Neural cell (in vitro differentiated cells): ENCODE results near the gene IGF2R. TPM values are rescaled to one million over a fixed set of nuclear protein-coding genes. Genes with fewer than 3 reads are reported as not detected.

Source experiments
- H2AFZ ChIP-seq: fragments of 200-600, 300-800 bp; sonication (generic), shearing (Covaris generic); 2 replicates; pipeline ENCODE4 v1.6.0; 2014; ENCODE audit warnings: low read depth, mild to moderate bottlenecking, antibody characterized with exemption, low read length, moderate library complexity
- H3F3A ChIP-seq: fragments of 200-600 bp; shearing (Covaris generic); 2 replicates; pipeline ENCODE4 v1.6.1; 2016; ENCODE audit warnings: mild to moderate bottlenecking, moderate library complexity, mixed read lengths, antibody characterized with exemption, low read length; ENCODE audit not compliant: insufficient read depth, poor library complexity, severe bottlenecking
- H3K27ac ChIP-seq: fragments of 200-600, 300-800 bp; sonication (generic), shearing (Covaris generic); 2 replicates; pipeline ENCODE4 v1.5.1; 2014; ENCODE audit warnings: mild to moderate bottlenecking, low read length, moderate library complexity
- H3K27me3 ChIP-seq: fragments of 300-800, 200-600 bp; sonication (generic), shearing (Covaris generic); 2 replicates; pipeline ENCODE4 v1.6.0; 2014; ENCODE audit warnings: mild to moderate bottlenecking, low read depth, low read length, moderate library complexity; ENCODE audit not compliant: insufficient read depth
- H3K36me3 ChIP-seq: fragments of 300-800, 200-600 bp; sonication (generic), shearing (Covaris generic); 2 replicates; pipeline ENCODE4 v1.5.1; 2014; ENCODE audit warnings: mild to moderate bottlenecking, antibody characterized with exemption, low read length, moderate library complexity; ENCODE audit not compliant: insufficient read depth
- H3K4me2 ChIP-seq: fragments of 300-800, 200-600 bp; sonication (generic), shearing (Covaris generic); 2 replicates; pipeline ENCODE4 v1.6.0; 2014; ENCODE audit warnings: mild to moderate bottlenecking, low read length
- H3K4me3 ChIP-seq: fragments of 300-800, 200-600 bp; sonication (generic), shearing (Covaris generic); 2 replicates; pipeline ENCODE4 v1.5.1; 2014; ENCODE audit warnings: mild to moderate bottlenecking, low read length, moderate library complexity
- H3K79me2 ChIP-seq: fragments of 200-600 bp; shearing (Covaris generic); replicated peaks from 2 replicates; pipeline ENCODE4 v1.6.0; 2014; ENCODE audit warnings: mild to moderate bottlenecking, low read length, moderate library complexity; ENCODE audit not compliant: insufficient read depth
- H3K9ac ChIP-seq: fragments of 300-800, 200-600 bp; sonication (generic), shearing (Covaris generic); 2 replicates; pipeline ENCODE4 v1.6.1; 2016; ENCODE audit warnings: mild to moderate bottlenecking, low read length, mixed read lengths
- H3K9me2 ChIP-seq: fragments of 200-600 bp; shearing (Covaris generic); 2 replicates; pipeline ENCODE4 v1.6.1; 2016; ENCODE audit warnings: mild to moderate bottlenecking, low read length, mixed read lengths; ENCODE audit not compliant: insufficient read depth
- H3K9me3 ChIP-seq: fragments of 200-600, 300-800 bp; sonication (generic), shearing (Covaris generic); 2 replicates; pipeline ENCODE4 v1.6.1; 2016; ENCODE audit warnings: mild to moderate bottlenecking, mixed run types, low read length, moderate library complexity, mixed read lengths
- H4K20me1 ChIP-seq: fragments of 200-600 bp; shearing (Covaris generic); 2 replicates; pipeline ENCODE4 v1.6.1; 2016; ENCODE audit warnings: mild to moderate bottlenecking, mixed run types; ENCODE audit not compliant: insufficient read depth
- CTCF ChIP-seq: fragments of 450-650 bp; IDR thresholded peaks from 2 replicates; pipeline ENCODE4 v1.5.1; 2014; ENCODE audit warnings: antibody characterized with exemption, mild to moderate bottlenecking, moderate library complexity; ENCODE audit not compliant: poor library complexity, severe bottlenecking
- EP300 ChIP-seq: fragments of 450-650 bp; conservative IDR thresholded peaks from 2 replicates; pipeline ENCODE4 v1.6.1; 2014; ENCODE audit warnings: antibody characterized with exemption, mild to moderate bottlenecking, moderate library complexity; ENCODE audit not compliant: poor library complexity, severe bottlenecking
- EZH2 ChIP-seq: fragments of 200-600, 300-800 bp; shearing (Covaris generic), sonication (generic); IDR thresholded peaks from 2 replicates; pipeline ENCODE4 v1.6.1; 2014; ENCODE audit warnings: antibody characterized with exemption, low read length, borderline replicate concordance, mild to moderate bottlenecking; ENCODE audit not compliant: insufficient read depth, poor library complexity, severe bottlenecking
- MXI1 ChIP-seq: fragments of 450-650 bp; conservative IDR thresholded peaks from 2 replicates; pipeline ENCODE4 v1.6.1; 2014; ENCODE audit warnings: antibody characterized with exemption, mild to moderate bottlenecking; ENCODE audit not compliant: poor library complexity, severe bottlenecking
- POLR2AphosphoS5 ChIP-seq: IDR thresholded peaks from 2 replicates; pipeline ENCODE4 v1.6.1; 2012
- RAD21 ChIP-seq: fragments of 450-650 bp; conservative IDR thresholded peaks from 2 replicates; pipeline ENCODE4 v1.6.1; 2014; ENCODE audit warnings: antibody characterized with exemption, mild to moderate bottlenecking, moderate library complexity
- REST ChIP-seq: IDR thresholded peaks from 2 replicates; pipeline ENCODE4 v1.6.1; 2012; ENCODE audit warnings: borderline replicate concordance
- SMC3 ChIP-seq: fragments of 450-650 bp; conservative IDR thresholded peaks from 2 replicates; pipeline ENCODE4 v1.6.1; 2014; ENCODE audit warnings: antibody characterized with exemption, mild to moderate bottlenecking, moderate library complexity; ENCODE audit not compliant: poor library complexity
- TAF1 ChIP-seq: IDR thresholded peaks from 2 replicates; pipeline ENCODE4 v1.6.1; 2012; ENCODE audit warnings: low read depth
- polyA plus RNA-seq: library from polyadenylated mRNA; depleted of rRNA; stranded (reverse); fragments of >200 nt; gene quantifications from 2 replicates; pipeline ENCODE4 v1.2.3, GENCODE V29; 2014

IGF2R gene
- polyA plus RNA-seq, 1 donor from 2014 or later, result 15.0 TPM

GRCh38 chr6:160036790-160037206 is 67.9 kb downstream of the IGF2R start:
- H3K79me2 ChIP-seq, result no peaks in the 10 kb centered on the region
- no peak overlapping the region for H3K4me2 ChIP-seq
- no peak overlapping the region for H3K4me3 ChIP-seq
- peaks cover 9% of the 10 kb centered on the region for H3K36me3 ChIP-seq
- no peak for TF ChIP-seq EZH2
- H3K9me3 ChIP-seq, result no peaks in the 10 kb centered on the region
- no peaks in the 10 kb centered on the region for H3K27me3 ChIP-seq
- H2AFZ ChIP-seq, result no peak overlapping the region
- no peaks in the 10 kb centered on the region for H3F3A ChIP-seq
- H3K9me2 ChIP-seq, result no peaks in the 10 kb centered on the region
- no peaks in the 10 kb centered on the region for H4K20me1 ChIP-seq
- no peak overlapping the region for H3K27ac ChIP-seq
- H3K9ac ChIP-seq, result no peak overlapping the region

- H4K20me1 ChIP-seq, result no peaks in the 10 kb centered on the region
- H3K9me2 ChIP-seq, result no peaks in the 10 kb centered on the region
- H3K4me2 ChIP-seq, result no peak overlapping the region
- H3K9ac ChIP-seq, result no peak overlapping the region
- TF ChIP-seq CTCF (no peak), TAF1 (no peak), EP300 (no peak), SMC3 (no peak), POLR2AphosphoS5 (no peak), RAD21 (no peak), MXI1 (no peak), REST (no peak)
- no peaks in the 10 kb centered on the region for H3K27me3 ChIP-seq
- no peaks in the 10 kb centered on the region for H3K9me3 ChIP-seq
- no peak overlapping the region for H3K27ac ChIP-seq
- no peak overlapping the region for H3K4me3 ChIP-seq
- H3F3A ChIP-seq, result no peaks in the 10 kb centered on the region
- H3K36me3 ChIP-seq, result peaks cover 9% of the 10 kb centered on the region
- no peaks in the 10 kb centered on the region for H3K79me2 ChIP-seq
- H2AFZ ChIP-seq, result no peak overlapping the region
Observed at GRCh38 chr6:160038479-160038878, 69.6 kb downstream of the IGF2R start.

GRCh38 chr6:160039441-160039840 is 70.6 kb downstream of the IGF2R start:
- no peak overlapping the region for H3K27ac ChIP-seq
- no peaks in the 10 kb centered on the region for H3K27me3 ChIP-seq
- no peaks in the 10 kb centered on the region for H3K9me2 ChIP-seq
- no peaks in the 10 kb centered on the region for H4K20me1 ChIP-seq
- no peak overlapping the region for H3K4me3 ChIP-seq
- H2AFZ ChIP-seq, result no peak overlapping the region
- TF ChIP-seq CTCF (no peak), EZH2 (no peak), SMC3 (no peak), REST (no peak)
- peaks cover 9% of the 10 kb centered on the region for H3K36me3 ChIP-seq
- no peak overlapping the region for H3K4me2 ChIP-seq
- H3K79me2 ChIP-seq, result no peaks in the 10 kb centered on the region
- H3F3A ChIP-seq, result no peaks in the 10 kb centered on the region
- no peak overlapping the region for H3K9ac ChIP-seq
- no peaks in the 10 kb centered on the region for H3K9me3 ChIP-seq
